ENCODE data around the gene PGP.

Gene PGP

DNA sequence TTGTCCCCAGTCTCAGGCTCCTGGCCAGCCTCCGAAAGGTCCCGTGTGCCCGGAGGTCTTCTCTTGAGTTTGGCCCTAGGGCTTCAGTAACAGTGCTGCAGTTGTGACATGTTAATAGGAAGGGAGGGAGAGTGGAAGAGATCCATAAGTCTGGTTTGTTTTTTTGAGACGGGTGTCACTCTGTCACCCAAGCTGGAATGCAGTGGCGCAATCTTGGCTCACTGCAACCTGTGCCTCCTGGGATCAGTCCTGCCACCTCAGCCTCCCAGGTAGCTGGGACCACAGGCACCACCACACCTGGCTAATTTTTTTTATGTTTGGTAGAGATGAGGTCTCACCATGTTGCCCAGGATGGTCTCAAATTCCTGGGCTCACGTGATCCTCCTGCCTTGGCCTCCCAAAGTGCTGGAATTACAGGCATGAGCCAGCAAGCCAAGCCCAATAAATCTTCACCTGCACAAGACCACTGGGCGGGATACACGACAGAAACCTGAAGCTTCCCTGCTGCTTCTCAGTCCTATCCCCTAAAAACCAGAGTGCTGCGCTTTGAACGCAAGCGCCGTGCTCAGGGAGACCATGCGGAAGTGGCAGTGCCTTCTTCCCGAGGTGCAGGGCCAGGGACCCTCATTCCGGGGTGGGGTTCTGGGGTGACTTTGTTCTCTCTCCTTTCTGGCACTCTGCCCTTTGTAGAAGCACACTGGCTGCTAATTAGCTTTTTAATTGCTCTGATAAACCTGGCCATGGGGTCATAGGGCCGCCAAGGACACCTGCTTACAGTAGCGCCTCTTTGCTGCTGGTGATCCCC, 48.2 kb downstream of the PGP start:
- TF ChIP-seq, protein P1, sequence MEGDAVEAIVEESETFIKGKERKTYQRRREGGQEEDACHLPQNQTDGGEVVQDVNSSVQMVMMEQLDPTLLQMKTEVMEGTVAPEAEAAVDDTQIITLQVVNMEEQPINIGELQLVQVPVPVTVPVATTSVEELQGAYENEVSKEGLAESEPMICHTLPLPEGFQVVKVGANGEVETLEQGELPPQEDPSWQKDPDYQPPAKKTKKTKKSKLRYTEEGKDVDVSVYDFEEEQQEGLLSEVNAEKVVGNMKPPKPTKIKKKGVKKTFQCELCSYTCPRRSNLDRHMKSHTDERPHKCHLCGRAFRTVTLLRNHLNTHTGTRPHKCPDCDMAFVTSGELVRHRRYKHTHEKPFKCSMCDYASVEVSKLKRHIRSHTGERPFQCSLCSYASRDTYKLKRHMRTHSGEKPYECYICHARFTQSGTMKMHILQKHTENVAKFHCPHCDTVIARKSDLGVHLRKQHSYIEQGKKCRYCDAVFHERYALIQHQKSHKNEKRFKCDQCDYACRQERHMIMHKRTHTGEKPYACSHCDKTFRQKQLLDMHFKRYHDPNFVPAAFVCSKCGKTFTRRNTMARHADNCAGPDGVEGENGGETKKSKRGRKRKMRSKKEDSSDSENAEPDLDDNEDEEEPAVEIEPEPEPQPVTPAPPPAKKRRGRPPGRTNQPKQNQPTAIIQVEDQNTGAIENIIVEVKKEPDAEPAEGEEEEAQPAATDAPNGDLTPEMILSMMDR (conservative IDR thresholded peaks at IDR 0.05): no peak

DNA sequence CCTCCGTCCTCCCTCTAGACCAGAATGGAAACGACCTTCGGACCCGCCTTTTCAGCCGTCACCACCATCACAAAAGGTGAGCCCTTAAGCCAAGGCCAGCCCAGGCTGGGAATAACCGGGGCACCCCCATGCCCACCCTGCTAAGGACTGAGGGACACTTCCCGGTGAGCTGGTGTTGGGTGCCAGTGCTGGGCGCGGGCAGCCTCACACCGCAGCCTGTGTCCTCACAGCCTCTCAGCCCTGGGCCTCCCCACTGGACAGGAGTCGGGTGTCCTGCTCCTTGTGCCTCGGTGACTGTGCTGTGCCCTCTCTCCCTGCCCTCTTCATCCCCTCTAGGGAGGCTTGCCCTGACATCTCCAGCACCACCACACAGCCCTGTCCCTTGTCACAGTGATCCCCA, 48.8 kb downstream of the PGP start:
- TF ChIP-seq, protein P1 (conservative IDR thresholded peaks at IDR 0.05): no peak
- H3K27ac ChIP-seq: no peak overlapping the region

More for the DNA sequence above, 48.2 kb downstream of the PGP start:
- H3K27ac ChIP-seq: no peak overlapping the region

DNA sequence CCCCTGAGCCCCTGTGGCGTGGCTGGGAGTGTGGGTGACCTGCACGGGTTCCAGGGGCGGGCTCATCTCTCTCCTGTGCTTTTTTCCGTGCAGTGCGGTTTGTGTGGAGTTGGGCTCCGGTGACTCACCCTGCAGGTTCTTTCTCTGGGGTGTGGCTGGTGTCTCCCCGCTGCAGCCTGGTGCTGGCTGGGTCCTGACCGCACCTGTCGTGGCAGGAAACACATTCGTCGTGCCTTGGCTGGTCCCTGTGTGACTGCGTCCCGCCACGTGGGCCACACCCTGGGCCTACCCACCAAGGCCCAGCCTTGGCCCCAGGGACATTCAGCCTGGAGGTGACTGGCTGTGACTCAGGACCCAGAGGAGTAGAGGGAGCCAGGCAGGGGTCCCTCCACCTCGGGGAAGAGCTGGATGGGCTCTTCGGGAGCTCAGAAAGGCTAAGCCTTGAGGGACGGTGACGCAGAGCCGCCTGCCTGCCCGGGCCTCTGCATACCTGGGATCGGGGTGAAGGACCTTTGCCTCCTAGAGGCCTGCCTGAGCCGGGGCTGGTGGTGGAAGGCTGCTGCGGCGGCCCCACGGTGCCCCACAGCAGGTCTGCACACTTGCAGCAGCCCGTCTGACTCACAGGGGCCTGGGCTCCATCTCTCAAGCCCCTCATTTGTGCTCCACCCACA, 51.3 kb downstream of the PGP start:
- H3K27ac ChIP-seq: no peak overlapping the region
- TF ChIP-seq, protein P1 (conservative IDR thresholded peaks at IDR 0.05): no peak

- no peak overlapping the region for H3K27ac ChIP-seq
Measured at GRCh38 chr16:2162676-2163118, 51.9 kb downstream of the PGP start.

GRCh38 chr16:2161911-2162310, 52.7 kb downstream of the PGP start:
- no peak overlapping the region for H3K27ac ChIP-seq
- TF ChIP-seq, protein P1 (conservative IDR thresholded peaks at IDR 0.05): no peak

More at GRCh38 chr16:2162676-2163118, 51.9 kb downstream of the PGP start:
- TF ChIP-seq, protein P1 (conservative IDR thresholded peaks at IDR 0.05): no peak
